ENCODE data around the gene BOK. TPM values are rescaled to one million over a fixed set of nuclear protein-coding genes. Genes with fewer than 3 reads are reported as not detected.
"Not testable (repeated sequence)": the region's sequence is repeated elsewhere in the genome, so short reads cannot be mapped to it uniquely, and the experiment has no call there.

BOK gene
- total RNA-seq, 2 experiments from 2014 or later: 0.08 to 0.15 TPM

DNA sequence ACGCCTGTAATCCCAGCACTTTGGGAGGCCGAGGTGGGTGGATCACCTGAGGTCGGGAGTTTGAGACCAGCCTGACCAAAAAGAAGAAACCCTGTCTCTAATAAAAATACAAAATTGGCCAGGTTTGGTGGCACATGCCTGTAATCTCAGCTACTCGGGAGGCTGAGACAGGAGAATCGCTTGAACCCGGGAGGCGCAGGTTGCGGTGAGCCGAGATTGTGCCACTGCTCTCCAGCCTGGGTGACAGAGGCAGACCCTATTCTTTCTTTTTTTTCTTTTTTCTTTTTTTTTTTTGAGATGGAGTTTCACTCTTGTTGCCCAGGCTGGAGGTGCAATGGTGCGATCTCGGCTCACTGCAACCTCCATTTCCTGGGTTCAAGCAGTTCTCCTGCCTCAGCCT, 7.5 kb downstream of the BOK start:
- H3K36me3 Mint-ChIP-seq (ENCODE audit: low read depth); H3K27ac Mint-ChIP-seq; H3K27me3 Mint-ChIP-seq; CTCF ChIA-PET; DNase-seq; H3K9me3 Mint-ChIP-seq; H3K4me3 Mint-ChIP-seq; H3K4me1 Mint-ChIP-seq; POLR2A ChIA-PET: not testable (repeated sequence)

DNA sequence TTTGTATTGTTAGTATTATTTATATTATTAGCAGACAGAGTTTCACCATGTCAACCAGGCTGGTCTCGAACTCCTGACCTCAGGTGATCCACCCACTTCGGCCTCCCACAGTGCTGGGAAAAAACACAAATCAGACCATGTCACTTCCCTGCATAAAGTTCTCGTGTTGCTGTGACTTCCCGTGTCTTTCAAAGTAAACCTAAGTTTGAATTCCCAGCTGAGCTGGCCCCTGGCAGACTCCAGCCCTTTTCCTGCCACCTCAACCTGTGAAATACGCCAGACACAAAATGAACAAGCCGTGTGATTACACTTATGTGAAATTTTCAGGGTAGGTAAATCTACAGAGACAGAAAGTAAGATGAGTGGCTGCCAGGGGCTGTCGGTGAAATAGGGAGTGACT, 7.9 kb downstream of the BOK start:
- no peak overlapping the region for H3K27ac Mint-ChIP-seq
- H3K4me1 Mint-ChIP-seq: no peaks in the 10 kb centered on the region
- no peak for DNase-seq
- no peak overlapping the region for H3K4me3 Mint-ChIP-seq
- no peaks in the 10 kb centered on the region for H3K9me3 Mint-ChIP-seq
- ChIA-PET POLR2A (no interaction called here), CTCF (no interaction called here)
- no peaks in the 10 kb centered on the region for H3K36me3 Mint-ChIP-seq (ENCODE audit: low read depth)
- H3K27me3 Mint-ChIP-seq: no peaks in the 10 kb centered on the region

DNA sequence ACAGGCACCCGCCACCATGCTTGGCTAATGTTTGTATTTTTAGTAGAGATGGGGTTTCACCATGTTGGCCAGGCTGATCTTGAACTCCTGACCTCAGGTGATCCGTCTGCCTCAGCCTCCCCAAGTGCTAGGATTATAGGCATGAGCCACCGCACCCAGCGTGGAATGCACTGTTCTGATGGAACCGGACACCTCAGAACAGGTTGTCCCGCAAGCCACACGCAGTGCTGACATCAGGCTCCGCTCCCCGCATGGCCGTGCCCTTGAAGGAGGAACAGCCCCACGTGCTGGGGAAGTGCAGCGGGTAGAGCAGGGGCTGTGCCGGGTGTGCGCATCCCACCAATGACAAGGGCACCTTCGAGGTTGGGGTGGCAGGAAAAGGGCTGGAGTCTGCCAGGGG, 8.7 kb downstream of the BOK start:
- H3K4me1 Mint-ChIP-seq; POLR2A ChIA-PET; H3K27me3 Mint-ChIP-seq; H3K27ac Mint-ChIP-seq; DNase-seq; CTCF ChIA-PET; H3K4me3 Mint-ChIP-seq; H3K9me3 Mint-ChIP-seq; H3K36me3 Mint-ChIP-seq (ENCODE audit: low read depth): not testable (repeated sequence)

DNA sequence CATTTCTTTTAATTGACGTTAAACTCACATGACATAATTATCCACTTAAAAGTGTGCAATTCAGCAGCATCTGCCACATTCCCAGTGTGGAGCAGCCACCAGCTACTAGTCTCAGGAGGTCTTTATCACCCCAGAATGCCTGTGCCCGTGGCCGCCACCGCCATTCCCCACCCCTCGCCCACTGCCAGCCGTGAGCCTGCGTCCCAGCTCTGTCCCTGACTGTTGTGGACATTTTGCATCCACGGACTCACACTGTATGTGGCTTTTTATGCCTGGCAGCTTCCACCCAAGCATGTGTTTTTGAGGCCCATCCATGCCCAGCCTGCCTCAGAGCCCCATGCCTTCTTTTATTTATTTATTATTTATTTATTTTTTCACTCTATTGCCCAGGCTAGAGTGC, 9.2 kb downstream of the BOK start:
- CTCF ChIA-PET: no interaction called here
- H3K27me3 Mint-ChIP-seq: no peaks in the 10 kb centered on the region
- POLR2A ChIA-PET: no interaction called here
- no peaks in the 10 kb centered on the region for H3K36me3 Mint-ChIP-seq (ENCODE audit: low read depth)
- no peaks in the 10 kb centered on the region for H3K9me3 Mint-ChIP-seq
- no peak overlapping the region for H3K27ac Mint-ChIP-seq
- H3K4me1 Mint-ChIP-seq: no peaks in the 10 kb centered on the region
- no peak for DNase-seq
- no peak overlapping the region for H3K4me3 Mint-ChIP-seq

DNA sequence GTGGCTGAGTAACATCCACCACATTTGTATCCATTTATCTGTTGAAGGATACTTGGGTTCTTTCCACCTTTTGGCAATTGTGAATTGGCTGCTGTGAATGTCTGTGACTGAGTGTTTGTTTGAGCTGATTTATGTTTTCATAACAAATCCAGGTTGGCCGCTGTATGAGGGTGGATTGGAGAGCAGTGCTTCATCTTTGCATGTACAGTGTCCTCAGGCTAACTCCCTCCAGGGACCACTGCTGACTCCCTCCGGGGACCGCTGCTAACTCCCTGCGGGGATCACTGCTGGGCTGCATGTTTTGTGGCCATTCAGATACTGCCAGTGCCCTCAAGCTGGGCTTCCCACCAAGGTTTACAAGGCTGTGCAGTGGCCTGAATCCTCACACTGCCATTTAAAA, 10.2 kb downstream of the BOK start:
- CTCF ChIA-PET: no interaction called here
- no peak overlapping the region for H3K4me3 Mint-ChIP-seq

DNA sequence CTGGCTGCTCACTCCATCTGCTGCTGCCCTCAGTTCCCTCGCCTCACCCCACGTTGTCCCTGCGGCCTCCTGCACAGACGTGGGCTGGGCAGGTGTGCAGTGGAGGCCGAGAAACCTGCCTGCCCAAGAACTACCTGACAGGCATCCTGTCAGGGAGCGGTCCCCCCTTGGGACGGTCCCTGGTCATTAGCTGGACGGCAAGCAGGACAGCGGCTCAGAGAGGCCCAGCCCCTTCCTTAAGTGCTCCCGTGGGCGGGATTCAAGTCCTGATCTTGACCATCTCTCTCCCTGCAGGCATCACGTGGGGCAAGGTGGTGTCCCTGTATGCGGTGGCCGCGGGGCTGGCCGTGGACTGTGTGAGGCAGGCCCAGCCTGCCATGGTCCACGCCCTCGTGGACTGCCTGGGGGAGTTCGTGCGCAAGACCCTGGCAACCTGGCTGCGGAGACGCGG, 11.3 kb downstream of the BOK start:
- POLR2A ChIA-PET: no interaction called here
- H3K27ac Mint-ChIP-seq: no peak overlapping the region

More for the DNA sequence above, 10.2 kb downstream of the BOK start:
- no peak for DNase-seq
- H3K27me3 Mint-ChIP-seq: no peaks in the 10 kb centered on the region
- no peaks in the 10 kb centered on the region for H3K9me3 Mint-ChIP-seq
- no peak overlapping the region for H3K27ac Mint-ChIP-seq
- H3K4me1 Mint-ChIP-seq: no peaks in the 10 kb centered on the region
- no peaks in the 10 kb centered on the region for H3K36me3 Mint-ChIP-seq (ENCODE audit: low read depth)
- POLR2A ChIA-PET: no interaction called here

DNA sequence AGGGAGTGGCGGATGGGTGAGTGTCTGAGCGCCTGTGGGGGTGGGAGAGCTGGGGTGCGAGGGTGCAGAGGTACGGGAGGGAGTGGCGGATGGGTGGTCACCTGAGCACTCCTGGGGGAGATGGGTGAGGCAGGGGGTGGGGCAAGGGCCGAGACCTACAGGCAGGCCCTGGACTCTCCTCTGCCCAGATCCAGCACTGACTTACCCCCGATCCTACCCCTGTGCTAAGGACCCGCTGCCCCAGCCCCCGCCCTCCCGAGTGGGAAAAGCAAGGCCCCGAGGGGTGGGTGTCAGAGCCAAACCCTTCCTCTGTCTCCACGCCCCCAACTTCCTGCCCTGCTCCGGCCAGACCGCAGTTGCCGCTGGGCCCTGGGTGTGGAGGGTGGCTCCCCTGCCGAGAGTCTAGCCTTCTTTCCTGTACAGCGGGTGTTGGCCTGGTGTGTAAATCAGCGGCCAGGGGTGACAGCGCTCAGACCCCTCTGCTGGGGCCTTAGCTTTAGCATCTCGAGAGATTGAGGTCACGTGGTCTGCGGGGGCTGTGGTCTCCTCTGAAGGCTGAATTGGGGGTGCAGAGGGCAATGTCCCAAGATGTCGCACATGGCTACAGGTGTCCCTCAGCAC, 12.5 kb downstream of the BOK start:
- H3K27ac Mint-ChIP-seq: no peak overlapping the region
- DNase-seq: no peak
- H3K27me3 Mint-ChIP-seq: no peaks in the 10 kb centered on the region
- no peaks in the 10 kb centered on the region for H3K9me3 Mint-ChIP-seq
- ChIA-PET CTCF (no interaction called here), POLR2A (no interaction called here)
- no peaks in the 10 kb centered on the region for H3K36me3 Mint-ChIP-seq (ENCODE audit: low read depth)
- H3K4me1 Mint-ChIP-seq: no peaks in the 10 kb centered on the region
- no peak overlapping the region for H3K4me3 Mint-ChIP-seq

More for the DNA sequence above, 11.3 kb downstream of the BOK start:
- Mint-ChIP-seq H3K27me3 (no peaks in the 10 kb centered on the region), H3K9me3 (no peaks in the 10 kb centered on the region), H3K36me3 (ENCODE audit: low read depth) (no peaks in the 10 kb centered on the region), H3K4me1 (no peaks in the 10 kb centered on the region), H3K4me3 (no peak overlapping the region)
- DNase-seq: no peak
- CTCF ChIA-PET: no interaction called here

DNA sequence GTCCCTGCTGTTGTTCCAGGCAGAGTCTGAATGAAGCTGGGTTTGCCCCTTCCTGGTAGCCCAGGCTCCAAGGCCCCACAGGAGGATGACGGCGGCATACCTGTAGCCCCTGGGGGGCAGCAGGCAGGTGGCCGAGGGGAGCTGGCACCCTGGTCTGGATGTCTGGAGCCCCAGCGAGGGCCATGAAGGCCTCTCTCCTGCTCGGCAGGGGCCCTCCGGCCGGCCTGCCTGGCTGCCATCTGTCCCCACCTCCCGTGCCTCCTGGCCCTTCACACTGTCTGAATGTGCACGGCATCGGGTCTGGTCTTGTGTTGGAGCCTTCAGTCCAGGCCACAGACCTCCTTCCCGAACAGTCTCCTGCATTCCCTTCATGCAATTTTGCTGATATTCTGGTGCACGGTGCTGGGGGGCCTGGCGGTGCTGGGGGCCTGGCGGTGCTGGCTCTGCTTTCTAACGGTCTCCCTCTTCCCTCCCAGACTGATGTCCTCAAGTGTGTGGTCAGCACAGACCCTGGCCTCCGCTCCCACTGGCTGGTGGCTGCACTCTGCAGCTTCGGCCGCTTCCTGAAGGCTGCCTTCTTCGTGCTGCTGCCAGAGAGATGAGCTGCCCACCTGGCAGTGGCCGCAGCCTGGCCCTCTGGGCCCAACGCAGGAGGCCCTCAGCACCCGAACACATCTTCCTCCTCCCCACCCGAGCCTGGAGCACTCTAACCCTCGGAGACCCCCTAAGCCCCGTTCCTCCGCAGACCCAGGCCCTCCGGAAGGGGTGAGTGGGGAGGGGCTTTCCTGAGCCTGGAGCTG, 13.5 kb downstream of the BOK start:
- ChIA-PET POLR2A (no interaction called here), CTCF (no interaction called here)
- H3K27me3 Mint-ChIP-seq: no peaks in the 10 kb centered on the region
- no peaks in the 10 kb centered on the region for H3K36me3 Mint-ChIP-seq (ENCODE audit: low read depth)
- no peak overlapping the region for H3K27ac Mint-ChIP-seq
- no peak overlapping the region for H3K4me3 Mint-ChIP-seq
- no peak for DNase-seq
- H3K4me1 Mint-ChIP-seq: no peaks in the 10 kb centered on the region
- no peaks in the 10 kb centered on the region for H3K9me3 Mint-ChIP-seq

DNA sequence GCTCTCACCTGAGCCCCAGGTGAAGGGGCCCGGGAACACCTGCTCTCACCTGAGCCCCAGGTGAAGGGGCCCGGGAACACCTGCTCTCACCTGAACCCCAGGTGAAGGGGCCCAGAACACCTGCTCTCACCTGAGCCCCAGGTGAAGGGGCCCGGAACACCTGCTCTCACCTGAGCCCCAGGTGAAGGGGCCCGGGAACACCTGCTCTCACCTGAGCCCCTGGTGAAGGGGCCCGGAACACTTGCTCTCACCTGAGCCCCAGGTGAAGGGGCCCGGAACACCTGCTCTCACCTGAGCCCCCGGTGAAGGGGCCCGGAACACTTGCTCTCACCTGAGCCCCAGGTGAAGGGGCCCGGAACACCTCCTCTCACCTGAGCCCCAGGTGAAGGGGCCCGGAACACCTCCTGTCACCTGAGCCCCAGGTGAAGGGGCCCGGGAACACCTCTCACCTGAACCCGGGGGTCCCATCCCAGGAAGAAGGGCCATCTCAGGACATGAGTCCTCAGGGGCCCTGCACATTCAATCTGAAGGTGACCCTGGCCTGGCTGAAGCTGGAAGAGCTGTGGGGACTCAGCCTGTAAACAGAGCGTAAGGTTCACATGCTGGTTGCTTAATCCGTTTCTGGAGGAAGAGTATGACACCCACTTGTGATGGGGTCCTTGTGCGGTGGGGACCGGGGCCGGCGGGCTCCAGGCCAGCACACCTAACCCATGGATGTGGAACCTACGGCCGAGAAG, 14.5 kb downstream of the BOK start:
- H3K36me3 Mint-ChIP-seq (ENCODE audit: low read depth); H3K9me3 Mint-ChIP-seq; DNase-seq; H3K4me3 Mint-ChIP-seq; H3K27ac Mint-ChIP-seq; H3K27me3 Mint-ChIP-seq; H3K4me1 Mint-ChIP-seq; POLR2A ChIA-PET; CTCF ChIA-PET: not testable (repeated sequence)

DNA sequence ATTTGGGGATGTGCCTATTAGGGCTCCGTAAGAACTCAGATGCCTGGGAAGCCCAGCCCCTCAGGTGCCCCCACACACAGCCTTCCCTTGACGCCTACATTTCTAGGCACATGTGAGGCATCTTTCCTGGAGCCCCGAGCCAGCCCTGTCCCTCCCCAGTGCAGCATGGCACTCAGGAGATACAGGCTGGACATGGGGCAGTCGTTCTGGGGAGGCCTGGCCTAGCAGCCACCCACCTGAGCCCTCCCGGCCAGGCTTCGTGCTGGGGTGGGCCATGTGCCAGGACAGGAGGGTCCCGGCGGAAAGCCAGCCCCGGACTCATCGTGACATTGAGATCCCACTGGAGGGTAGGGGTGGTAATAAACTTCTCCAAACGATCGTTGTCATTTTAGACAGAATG, 15.2 kb downstream of the BOK start:
- ChIA-PET CTCF (no interaction called here), POLR2A (no interaction called here)
- Mint-ChIP-seq H3K4me1 (no peaks in the 10 kb centered on the region), H3K4me3 (no peak overlapping the region), H3K9me3 (no peaks in the 10 kb centered on the region), H3K27ac (no peak overlapping the region), H3K36me3 (ENCODE audit: low read depth) (no peaks in the 10 kb centered on the region), H3K27me3 (no peaks in the 10 kb centered on the region)
- no peak for DNase-seq

DNA sequence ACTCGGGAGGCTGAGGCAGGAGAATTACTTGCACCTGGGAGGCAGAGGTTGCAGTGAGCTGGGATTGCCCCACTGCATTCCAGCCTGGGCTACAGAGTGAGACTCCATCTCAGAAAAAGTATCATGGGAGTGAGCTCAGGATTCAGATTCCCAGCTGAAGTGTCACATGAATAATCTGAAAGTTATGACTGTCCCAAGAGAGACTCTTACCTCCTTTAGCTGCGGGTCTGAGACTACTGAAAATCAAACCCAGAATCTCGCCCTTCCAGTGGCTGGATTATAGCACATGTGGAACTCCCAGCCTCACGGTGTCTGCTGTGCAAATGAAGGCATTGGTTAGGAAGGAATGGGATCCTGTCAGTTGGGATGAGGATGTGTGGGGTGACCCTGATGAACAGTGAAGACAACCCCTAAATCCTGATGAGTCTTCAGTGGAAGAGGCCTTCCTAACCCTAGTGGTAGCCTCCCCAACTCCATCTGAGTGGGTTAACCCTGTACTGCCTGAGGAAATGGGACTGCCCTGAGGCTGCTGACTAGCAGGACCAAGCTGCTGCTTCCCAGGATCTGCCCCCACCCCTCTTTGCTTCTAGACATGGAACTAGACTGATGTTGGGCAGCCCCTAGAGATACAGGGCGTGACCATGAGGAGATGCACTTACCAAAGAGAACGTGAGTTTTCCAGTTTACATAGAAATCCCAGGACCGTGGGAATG, 16.5 kb downstream of the BOK start:
- Mint-ChIP-seq H3K27me3 (no peaks in the 10 kb centered on the region), H3K4me1 (no peaks in the 10 kb centered on the region), H3K36me3 (ENCODE audit: low read depth) (peaks cover under 1% of the 10 kb centered on the region), H3K4me3 (no peak overlapping the region), H3K27ac (no peak overlapping the region), H3K9me3 (no peaks in the 10 kb centered on the region)
- ChIA-PET CTCF (no interaction called here), POLR2A (no interaction called here)
- no peak for DNase-seq

DNA sequence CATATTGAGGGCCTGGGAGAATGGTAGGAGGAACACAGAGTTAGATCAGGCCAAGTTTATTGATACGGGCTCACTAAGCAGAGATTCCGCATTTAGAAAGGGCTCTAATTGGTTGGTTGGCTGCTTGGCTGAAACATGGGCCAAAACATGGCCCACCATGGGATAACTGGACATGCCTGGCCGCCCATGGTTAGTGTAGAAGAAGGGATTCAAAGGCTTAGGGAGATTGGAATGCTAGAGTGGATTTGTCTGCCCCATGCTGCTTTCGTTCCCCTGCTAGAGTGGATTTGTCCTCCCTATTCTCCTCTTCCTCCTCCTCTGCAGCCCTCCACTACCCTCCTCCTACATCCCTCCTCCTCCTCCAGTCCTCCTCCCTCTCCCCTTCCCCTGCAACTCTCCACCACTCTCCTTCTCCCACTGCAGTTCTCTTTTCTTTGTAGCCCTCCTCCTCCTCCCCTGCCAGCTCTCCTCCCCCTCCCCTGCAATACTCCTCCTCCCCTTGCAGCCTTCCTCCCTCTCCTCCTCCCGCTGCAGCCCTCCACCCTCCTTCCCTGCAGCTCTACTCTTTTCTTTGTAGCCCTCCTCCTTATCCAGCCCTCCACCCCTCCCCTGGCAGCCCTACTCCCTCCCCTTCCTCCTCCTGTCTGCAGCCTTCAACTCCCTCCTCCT, 17.2 kb downstream of the BOK start:
- no peaks in the 10 kb centered on the region for H3K4me1 Mint-ChIP-seq
- DNase-seq: no peak
- ChIA-PET CTCF (no interaction called here), POLR2A (no interaction called here)
- H3K9me3 Mint-ChIP-seq: no peaks in the 10 kb centered on the region
- no peak overlapping the region for H3K27ac Mint-ChIP-seq
- no peak overlapping the region for H3K4me3 Mint-ChIP-seq
- H3K27me3 Mint-ChIP-seq: no peaks in the 10 kb centered on the region
- H3K36me3 Mint-ChIP-seq (ENCODE audit: low read depth): peaks cover 2% of the 10 kb centered on the region

DNA sequence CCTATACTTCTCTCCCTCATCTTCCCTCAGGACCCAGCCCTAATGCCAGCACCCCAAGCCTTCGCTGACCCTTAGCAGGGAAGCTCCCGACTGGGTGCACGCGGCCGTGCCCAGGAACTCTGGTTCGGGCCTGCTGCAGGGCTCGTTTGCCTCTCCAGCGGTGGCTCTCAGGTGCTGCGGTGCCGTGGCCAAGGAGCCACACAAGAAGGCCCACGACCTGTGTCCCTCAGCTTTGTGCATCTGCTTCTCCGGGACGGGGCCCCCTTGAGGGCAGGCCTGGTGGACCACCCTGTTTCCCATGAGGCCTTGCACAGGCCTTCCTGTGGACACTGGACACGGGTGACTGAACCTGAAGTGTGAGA, 17.7 kb downstream of the BOK start:
- ChIA-PET CTCF (no interaction called here), POLR2A (no interaction called here)
- no peaks in the 10 kb centered on the region for H3K4me1 Mint-ChIP-seq
- H3K27ac Mint-ChIP-seq: no peak overlapping the region
- H3K36me3 Mint-ChIP-seq (ENCODE audit: low read depth): peaks cover 2% of the 10 kb centered on the region
- no peaks in the 10 kb centered on the region for H3K9me3 Mint-ChIP-seq
- no peak for DNase-seq
- H3K27me3 Mint-ChIP-seq: no peaks in the 10 kb centered on the region
- H3K4me3 Mint-ChIP-seq: no peak overlapping the region

Measured in activated CD4-positive, alpha-beta memory T cell treated with anti-CD3 and anti-CD28 coated beads, Interleukin-2, amount 10 ng/mL, durations not matched to agents 7 days and 5 days (primary cell).